Measurements from ENCODE around the gene FAM170B. TPM values are rescaled to one million over a fixed set of nuclear protein-coding genes. Genes with fewer than 3 reads are reported as not detected.

Gene FAM170B
- not detected in 5 replicates for total RNA-seq (2022; extraction: Qiagen RNA extraction; ENCODE audit: low read depth)

DNA sequence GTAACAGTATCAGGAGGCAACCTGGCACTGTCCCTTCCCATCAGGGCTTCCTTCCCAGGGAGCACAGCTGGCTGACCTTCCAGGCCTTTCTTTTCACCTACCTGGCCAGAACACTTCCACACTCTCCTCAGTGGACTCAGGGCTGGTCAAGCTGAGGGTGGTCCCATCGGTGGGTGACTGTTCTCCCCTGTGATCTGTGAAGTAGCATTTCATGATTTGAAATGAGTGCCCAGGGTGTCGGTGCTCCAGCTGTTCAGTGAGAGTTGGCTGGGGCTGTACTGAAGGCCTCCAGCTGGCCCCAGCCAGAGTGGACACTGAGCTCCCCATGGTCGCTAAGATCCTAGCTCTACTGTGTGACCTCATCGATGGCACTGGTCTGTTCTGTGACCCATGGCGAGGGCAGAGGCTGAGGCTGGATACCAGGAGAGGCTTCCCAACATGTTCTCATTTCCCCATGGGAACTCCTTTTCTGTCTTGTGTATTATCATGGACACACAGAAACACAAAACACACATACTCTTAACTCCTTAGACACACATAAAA is at the start of gene FAM170B:
Gene FAM170B (minus strand): TSS at position 316 of the 543 bp plus-strand sequence. CDS start 103 bp downstream, at position 213.

DNA sequence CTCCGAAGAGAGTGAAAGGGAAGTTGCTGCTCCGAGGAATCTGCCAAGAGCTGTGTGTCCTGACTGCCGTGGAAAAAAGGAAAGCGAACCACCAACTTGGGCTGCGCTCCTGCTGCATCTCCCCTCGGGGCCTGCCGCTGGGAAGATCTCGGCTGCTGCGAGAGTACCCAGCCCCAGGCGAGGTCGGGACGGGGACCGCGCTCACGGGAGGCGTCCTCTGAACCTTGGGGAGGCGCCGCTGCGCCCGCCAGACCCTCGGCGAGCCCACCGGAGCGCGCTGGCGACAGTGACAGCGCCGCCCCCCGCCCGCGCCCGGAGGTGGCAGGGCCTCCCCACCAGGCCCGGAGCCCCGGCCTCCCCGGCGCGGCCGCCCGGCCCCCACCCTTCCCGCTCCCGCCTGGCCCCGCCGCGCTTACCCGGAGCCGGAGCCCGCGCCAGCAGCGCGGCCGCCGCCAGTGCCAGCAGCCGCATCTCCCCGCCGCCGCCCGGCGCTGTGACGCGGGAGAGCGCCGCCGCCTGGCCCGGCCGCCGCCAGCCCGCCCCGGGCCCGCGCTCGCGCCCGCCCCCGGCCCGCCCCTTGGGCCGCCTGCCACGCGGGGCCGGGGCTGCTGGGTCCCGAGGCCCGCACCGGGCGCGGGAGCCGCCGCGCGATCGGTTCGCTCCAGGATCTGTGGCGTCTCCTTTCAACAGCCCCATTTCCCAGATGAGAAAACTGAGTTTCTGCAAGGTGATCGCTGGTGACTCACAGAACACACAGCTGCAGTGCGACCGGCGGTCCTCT is 18.6 kb downstream of the FAM170B start, which contains the start of gene VSTM4:
Gene VSTM4 (minus strand): TSS at position 508 of the 781 bp plus-strand sequence. CDS start 37 bp downstream, at position 471.

Other genes starting within 250 kb of the FAM170B start
- gene LRRC18, start 194.2 kb downstream of the FAM170B start, total RNA-seq (2022; extraction: Qiagen RNA extraction; ENCODE audit: low read depth) = not detected in 5 replicates
- 0.21 to 0.59 TPM (median 0.39 TPM) in 5 replicates for gene VSTM4, start 18.5 kb downstream of the FAM170B start, total RNA-seq (2022; extraction: Qiagen RNA extraction; ENCODE audit: low read depth)
- not detected in 5 replicates for gene TMEM273, start 54.4 kb upstream of the FAM170B start, total RNA-seq (2022; extraction: Qiagen RNA extraction; ENCODE audit: low read depth)
- gene C10orf71, start 165.1 kb upstream of the FAM170B start, total RNA-seq (2022; extraction: Qiagen RNA extraction; ENCODE audit: low read depth) = not detected in 5 replicates

Data from A549 treated with ZK216348 at 1 μM for 4 hours (cell line).